GM19324 (cell line): Measurements from ENCODE around the gene GALNT4.

Source experiments
- ATAC-seq: cut with Tn5 transposase; IDR thresholded peaks from one replicate; pipeline ENCODE4 v1.9.1; 2021; ENCODE audit warnings: mild to moderate bottlenecking, moderate library complexity; ENCODE audit not compliant: unreplicated experiment, low FRiP score

The GALNT4 gene

DNA sequence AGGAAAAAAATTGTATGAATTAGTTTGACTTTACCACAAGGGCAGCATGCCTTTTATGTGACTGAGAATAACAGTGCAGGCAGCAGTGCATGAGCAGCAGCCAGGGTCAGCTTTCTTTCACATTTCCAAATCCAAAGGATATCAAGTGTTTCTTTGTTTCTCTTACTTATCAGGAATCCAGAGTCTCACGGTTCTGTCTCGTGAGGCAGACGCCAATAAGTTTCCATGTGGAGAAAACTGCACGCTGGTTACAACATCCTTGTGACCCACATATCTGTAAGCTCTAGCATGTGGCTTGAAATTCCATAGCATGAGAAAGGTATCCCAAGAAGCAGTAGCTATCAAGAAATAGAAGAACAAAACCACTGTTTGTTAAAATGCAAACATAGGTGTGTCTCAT lies 27.6 kb downstream of the GALNT4 start:
- no peak for ATAC-seq

DNA sequence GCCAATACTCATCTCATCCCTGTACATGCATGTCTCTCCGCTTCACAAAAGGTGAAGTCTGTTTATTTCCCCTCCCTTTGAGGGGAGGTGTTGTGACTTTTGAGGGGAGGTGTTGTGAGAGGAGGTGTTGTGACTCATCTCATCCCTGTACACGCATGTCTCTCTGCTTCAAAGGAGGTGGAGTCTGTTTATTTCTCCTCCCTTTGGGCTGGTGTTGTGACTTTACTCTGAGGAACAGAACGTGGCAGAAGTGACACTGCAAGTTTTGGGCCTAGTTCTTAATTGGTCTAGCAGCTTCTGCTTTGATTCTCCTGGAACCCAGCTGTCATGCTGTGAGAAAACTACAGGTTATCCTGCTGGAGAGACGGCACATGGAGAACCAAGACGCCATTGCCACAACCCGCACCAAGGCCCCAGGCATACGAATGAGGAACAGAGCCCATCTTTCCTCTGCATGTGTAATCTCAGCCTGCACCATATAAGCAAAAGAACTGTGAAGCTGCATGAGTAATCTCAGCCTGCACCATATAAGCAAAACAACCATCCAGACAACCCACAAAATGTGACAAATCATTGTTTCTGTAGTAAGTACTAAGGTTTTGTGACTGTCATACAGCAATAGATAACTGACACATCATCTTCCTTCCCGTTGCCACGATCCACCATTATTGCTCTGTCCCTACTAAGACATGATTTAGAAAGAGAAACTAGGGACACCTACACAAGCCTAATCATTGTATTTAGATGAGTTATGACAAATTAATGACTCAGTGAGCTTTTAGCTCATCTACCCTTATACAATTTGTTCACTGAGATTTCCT lies 30.0 kb downstream of the GALNT4 start:
- no peak for ATAC-seq

DNA sequence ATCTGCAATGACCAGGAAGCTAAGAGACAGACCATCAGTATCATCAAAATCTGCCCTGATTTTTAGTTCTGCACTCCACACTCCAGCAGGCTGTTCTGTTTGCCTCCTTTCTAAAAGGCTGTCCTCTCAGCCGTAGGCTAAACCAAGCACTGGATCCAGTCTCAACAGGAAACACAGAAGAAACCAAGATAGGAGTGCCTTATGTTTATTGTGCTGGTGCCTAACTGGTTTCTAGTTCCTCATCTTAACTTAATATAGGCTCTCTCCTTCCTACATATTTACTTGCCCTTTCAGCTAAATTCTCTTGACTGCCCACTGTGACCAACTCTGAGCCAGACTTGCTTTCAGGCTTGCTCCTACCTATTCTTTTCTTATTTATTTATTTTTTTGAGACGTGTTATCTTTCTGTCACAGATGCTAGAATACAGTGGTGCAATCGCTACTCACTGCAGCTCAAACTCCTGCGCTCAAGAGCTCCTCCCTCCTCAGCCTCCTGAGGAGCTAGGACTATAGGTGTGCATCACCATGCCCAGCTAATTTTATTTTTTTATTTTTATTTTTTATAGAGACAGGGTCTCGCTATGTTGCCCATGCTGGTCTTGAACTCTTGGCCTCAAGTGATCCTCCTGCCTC lies 30.8 kb downstream of the GALNT4 start:
- no peak for ATAC-seq

DNA sequence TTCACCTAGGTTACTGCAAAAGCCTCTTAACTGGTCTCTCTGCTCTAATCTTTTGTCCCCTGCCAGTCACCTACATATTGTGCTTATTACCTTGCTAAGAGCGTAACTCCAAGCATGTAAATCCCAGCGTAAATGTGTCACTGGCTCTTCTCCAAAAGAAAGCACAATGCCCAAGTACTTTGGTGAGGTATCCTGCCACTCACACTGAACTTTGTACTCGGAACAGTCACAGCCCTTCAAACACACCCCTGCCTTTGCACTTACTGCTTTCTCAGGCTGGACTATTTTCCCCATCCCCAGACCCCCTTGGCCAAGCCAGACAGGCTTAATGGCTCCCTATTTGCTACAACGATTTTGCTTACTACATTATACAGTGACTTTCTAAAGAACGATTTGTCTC lies 31.7 kb downstream of the GALNT4 start:
- ATAC-seq: no peak

DNA sequence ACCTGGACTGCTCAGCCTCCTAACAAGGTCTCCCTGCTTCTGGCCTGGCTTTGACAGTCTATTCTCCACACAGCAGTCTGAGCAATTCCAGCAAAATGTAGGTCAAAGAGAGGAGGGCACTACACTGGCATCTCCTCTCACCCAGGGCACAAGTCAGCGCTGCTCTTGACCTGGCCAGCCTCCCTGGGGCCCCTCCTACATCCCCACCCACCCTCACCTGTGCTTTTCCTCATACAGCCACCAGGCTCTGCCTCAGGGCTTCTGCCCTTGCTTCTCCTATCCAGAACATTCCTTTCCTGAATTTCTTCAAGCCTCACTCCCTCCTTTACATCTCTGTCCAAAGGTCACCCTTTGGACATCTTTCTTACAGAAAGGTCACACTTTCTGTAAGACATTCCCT lies 33.7 kb downstream of the GALNT4 start:
- ATAC-seq: no peak

DNA sequence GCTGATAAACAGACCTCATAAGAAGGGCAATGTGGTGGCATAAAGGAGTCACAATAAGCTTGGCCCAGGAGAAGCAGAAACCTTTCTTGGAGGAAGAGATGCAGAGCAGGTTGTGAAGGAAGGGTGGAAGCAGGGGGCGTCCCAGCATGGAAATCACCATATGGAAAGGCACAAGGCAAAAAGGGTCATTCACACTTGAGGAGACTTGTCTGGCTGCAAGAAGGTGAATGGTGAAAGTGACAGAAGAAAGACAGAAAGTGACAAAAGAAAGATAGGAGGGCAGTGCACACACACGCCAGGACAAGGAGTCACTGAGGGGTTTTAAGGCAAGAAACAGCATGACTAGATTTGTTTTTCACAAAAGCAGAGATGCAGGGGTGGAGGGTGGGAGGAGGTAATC lies 38.3 kb downstream of the GALNT4 start:
- no peak for ATAC-seq

DNA sequence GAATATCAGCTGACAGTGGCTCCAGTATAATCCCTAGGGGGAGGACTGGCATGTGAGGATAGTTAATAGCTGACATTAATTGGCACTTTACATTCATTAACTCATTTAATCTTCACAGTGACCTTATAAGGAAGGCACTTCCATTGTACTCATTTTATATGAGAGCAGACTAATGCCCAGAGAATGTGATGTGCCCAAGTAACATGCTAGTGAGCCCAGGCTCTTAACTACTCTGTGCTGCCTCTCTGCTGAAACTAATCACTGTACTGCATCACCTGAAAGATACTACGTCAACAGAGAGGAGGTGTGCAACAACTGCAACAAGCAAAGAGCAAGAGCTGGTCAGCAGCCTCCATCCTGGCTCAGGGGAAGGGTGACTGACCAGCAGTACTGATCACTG lies 40.1 kb downstream of the GALNT4 start:
- ATAC-seq: no peak

DNA sequence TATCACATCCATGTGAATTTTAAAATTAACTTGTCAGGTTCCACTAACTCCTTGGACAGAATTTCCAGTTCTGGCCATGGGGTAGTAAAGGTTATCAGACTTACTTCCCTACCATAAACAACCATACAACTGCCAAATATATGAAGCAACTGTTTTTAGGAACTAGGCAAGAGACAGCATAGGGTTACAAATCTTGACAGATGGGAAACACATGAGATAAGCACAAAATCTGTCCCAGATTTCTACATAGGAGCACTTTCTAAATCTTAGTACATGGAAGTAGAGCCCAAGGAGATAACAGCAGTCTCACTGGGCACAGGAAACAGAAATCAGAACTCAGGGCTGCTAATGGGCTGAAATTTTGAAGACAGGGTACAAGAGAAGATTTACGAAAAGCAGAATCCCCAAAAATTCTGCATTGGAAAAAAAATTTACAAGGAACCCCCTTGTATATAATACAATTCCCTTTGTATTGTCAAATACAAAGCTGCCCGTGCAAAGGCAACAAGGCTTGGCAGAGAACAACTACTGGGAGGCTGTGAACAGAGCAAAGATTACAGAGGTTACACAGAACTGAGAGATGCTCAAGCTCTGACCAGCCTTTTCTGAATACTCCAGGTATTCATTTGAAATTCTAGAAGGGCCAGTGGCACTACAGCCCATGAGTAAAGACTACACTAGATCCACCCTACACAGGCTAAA lies 43.2 kb downstream of the GALNT4 start:
- ATAC-seq: no peak

DNA sequence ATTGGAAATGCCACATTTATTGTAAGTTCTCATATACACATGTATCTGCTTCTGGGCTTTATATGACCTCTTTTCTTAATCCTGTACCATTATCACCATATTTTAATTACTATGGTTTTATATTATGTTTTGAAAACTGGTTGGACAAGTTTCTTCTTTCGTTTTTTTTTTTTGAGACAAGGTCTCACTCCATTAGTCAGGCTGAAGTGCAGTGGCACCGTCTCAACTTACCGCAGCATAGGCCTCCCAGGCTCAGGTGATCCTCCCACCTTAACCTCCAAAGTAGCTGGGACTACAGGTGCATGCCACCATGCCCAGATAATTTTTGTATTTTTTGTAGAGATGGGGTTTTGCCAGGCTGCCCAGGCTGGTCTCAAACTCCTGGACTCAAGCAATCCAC lies 44.6 kb downstream of the GALNT4 start:
- ATAC-seq: no peak

DNA sequence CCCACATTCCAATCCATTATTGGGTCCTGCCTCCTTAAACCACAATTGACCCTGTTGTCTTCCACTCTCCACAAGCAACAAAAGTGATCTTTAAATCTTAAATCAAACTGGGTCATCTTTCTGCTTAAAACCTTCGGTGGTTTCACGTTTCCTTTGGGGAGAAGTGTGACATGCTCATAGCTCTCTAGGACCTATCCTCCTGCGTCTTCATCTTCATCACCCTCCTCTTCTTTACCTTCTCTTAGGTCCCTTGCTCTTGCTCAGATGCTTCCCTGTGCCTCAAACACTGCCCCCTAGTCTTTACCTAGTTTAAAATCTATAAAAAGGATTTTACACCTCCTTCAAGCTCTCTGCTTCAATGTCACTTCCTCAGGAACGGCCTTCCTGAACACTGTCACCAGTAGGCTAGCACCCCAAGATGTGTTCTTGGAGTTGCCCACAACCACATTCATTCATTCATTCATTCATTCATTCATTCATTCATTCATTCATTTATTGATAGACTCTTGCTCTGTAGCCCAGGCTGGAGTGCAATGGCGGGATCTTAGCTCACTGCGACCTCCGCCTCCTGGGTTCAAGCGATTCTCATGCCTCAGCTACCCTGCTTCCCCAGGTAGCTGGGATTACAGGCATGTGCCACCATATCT lies 46.8 kb downstream of the GALNT4 start:
- no peak for ATAC-seq

DNA sequence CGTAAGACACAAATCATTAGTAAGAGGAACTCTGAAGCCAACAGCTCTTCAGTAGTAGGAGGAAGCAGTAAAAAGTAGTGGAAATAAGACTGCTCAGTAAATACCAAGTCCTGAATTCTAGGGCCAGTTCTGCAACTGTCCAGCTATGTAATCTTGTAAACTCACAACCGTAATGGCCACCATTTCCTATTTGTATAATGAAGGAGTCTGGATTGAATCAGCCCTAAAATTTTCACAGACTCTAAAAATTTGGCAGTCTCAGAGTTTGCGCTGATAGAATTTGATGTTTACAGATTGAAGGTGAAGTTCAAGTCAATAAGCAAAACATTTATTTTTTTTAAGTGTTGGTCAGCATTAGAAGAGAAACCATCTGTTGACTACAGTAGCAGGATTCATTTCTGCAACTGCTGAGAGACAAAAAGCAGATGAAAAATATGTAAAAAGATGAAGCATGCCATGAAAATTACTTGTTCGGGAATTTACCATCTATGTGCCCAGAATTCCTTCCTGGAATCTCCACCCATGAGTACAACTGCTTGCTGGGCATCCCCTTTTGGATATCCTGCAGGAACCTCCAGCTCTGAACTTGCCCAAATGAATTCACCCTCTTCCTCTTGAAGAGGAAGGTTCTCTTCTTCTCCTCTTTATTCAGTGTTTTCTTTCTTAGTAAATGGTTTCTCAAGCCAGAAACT lies 47.5 kb downstream of the GALNT4 start:
- no peak for ATAC-seq

DNA sequence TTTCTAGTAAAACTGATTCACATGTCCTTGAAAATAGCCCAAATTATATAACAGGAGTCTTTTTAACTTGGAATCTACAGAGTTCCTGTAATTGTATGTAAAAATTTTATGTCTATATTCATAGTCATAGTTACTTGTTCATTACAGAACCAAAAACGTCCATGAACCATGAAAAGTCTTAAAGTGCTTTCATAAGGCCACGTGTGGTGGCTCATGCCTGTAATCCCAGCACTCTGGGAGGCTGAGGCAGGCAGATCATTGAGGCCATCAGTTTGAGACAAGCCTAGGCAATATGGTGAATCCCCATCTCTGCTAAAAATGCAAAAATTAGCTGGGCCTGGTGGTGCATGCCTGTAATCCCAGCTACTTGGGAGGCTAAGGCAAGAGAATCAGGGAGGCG lies 48.4 kb downstream of the GALNT4 start:
- ATAC-seq: no peak

DNA sequence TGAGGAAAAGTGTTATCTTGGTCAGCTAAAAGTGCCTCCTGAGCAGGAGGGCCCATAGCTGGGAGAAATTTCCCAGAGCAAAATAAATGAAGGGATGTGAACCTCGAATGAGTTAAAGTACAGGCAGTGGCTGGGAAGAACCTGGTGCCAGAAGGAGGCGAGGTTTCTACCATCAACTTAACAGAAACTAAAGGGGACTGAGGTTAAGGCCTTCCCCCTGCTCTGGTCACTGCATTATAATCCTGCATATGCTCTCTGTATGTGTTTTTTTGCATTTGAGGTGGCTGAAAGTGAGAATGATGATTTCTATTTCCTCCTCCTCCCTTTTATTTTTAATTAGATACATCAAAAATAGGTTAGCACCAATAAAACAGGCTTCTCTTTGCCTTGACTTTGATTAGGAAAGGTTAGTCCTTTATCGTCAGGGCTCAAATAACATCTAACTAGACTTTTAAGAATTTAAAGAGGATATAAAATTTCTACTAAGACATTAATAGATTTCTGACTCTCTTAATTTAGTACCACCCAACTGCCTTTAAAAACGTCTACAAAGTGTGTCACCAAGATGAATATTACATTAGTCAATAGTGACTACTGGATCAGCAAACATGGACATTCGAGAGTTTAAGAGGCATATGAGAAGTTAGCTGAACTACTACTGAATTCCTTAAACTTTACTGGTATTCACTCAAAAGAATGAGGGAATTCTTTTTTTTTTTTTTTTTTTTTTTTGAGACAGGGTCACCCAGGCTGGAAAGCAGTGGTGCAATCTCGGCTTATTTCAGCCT lies 49.2 kb downstream of the GALNT4 start:
- ATAC-seq: no peak

DNA sequence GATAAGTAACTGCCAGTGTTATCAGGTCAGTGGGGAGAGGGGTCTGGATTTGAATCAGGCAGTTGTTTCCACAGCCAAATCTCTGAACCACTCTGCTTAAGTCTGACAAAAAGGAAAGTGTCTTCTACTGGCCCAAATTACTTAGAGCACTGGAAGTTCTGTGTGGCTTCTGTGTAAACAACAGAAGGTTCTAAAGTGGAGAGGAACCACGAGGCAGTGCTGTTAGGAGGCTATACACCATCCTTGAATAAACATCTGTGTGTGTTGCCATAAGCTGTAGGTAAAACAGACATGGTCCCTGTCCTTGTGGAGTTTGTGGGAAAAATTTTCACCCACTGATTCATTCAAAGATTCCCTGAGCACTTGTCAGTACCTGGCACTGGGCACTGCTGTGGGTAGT lies 50.0 kb downstream of the GALNT4 start:
- ATAC-seq: no peak
